HCT116 (cell line): ENCODE data around the gene PPIP5K2.

Experiments
- CTCF ChIP-seq, 3 experiments: fragments of 200-600 bp in 1 of 3; sonication (generic) in 1 of 3; IDR thresholded peaks in 2 of 3; conservative IDR thresholded peaks in 1 of 3; 2 replicates each; pipeline ENCODE4 v1.5.1; 2012 to 2017; ENCODE audit warnings: low read depth in 2 of 3, low read length in 2 of 3, antibody characterized with exemption in 1 of 3, borderline replicate concordance in 1 of 3, control low read depth in 1 of 3, mild to moderate bottlenecking in 1 of 3, mixed read lengths in 1 of 3, mixed run types in 1 of 3, moderate library complexity in 1 of 3; ENCODE audit not compliant: insufficient read depth in 1 of 3
- EZH2 ChIP-seq: fragments of 200-600 bp; sonication (generic); IDR thresholded peaks from 2 replicates; pipeline ENCODE4 v1.6.1; 2017; ENCODE audit warnings: antibody characterized with exemption, mixed run types
- EZH2phosphoT487 ChIP-seq: fragments of 200-600 bp; IDR thresholded peaks from 2 replicates; pipeline ENCODE4 v1.6.1; 2018; ENCODE audit warnings: antibody characterized with exemption, borderline replicate concordance
- MAX ChIP-seq: IDR thresholded peaks from 2 replicates; pipeline ENCODE4 v1.6.1; 2012
- POLR2A ChIP-seq: IDR thresholded peaks from 2 replicates; pipeline ENCODE4 v1.7.0; 2011; ENCODE audit warnings: borderline replicate concordance; ENCODE audit not compliant: insufficient read depth, insufficient read length; ENCODE audit errors: extremely low read depth
- SP1 ChIP-seq: IDR thresholded peaks from 2 replicates; pipeline ENCODE4 v1.6.1; 2012; ENCODE audit warnings: low read depth
- YY1 ChIP-seq: IDR thresholded peaks from 2 replicates; pipeline ENCODE4 v1.6.1; 2011; ENCODE audit warnings: low read length, low read depth, moderate library complexity, mild to moderate bottlenecking; ENCODE audit not compliant: insufficient replicate concordance; ENCODE audit errors: extremely low read depth
- ZNF274 ChIP-seq: fragments of 200-500 bp; sonication (Bioruptor generic); IDR thresholded peaks from 2 replicates; pipeline ENCODE4 v1.6.1; 2014; ENCODE audit warnings: mild to moderate bottlenecking, low read depth, low read length, inconsistent platforms

GRCh38 chr5:103258957-103259704, 139.0 kb downstream of the PPIP5K2 start:
- no peak for TF ChIP-seq POLR2A
- no peak for TF ChIP-seq YY1
- TF ChIP-seq MAX: peak; percentile 80
- no peak for TF ChIP-seq CTCF (IDR thresholded peaks at IDR 0.05 in 2 of 3, conservative IDR thresholded peaks at IDR 0.05 in 1 of 3; ENCODE audit: borderline replicate concordance in 1 of 3, insufficient read depth in 1 of 3, low read depth in 2 of 3, low read length in 2 of 3)
- TF ChIP-seq EZH2: no peak
- no peak for TF ChIP-seq ZNF274
- TF ChIP-seq SP1: no peak
- TF ChIP-seq EZH2phosphoT487: no peak
